Measurements from ENCODE around the gene CELSR2. TPM values are rescaled to one million over a fixed set of nuclear protein-coding genes. Genes with fewer than 3 reads are reported as not detected.

The CELSR2 gene
- total and polyA plus RNA-seq, 12 donors, result 0.93 to 10.6 (median 6.2) TPM

DNA sequence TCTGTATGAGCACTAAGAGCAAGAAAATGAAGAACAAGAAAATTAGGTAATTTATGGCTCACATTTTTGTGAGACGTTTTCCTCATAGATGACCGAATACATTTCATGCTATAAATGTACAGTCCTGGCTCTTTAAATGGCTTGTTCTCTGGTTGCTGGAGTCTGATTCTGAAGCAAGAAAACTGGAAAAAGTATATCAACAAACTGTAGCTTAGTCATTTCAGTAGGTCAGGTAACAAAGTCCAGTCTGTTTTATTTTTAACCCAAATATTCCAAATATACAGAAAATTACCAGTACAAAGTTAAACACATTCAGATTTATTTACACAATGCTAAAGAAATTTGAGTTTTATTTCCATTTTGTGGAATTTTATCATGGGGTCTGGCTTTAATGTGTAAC lies 60.0 kb downstream of the CELSR2 start:
- Histone ChIP-seq H3K4me1 (peaks cover 9 to 44% (median 33%) of the 10 kb centered on the region in 9 donors), H3K4me3 (no peak overlapping the region), H3K36me3 (peaks cover 0 to 58% (median 10%) of the 10 kb centered on the region in 9 donors), H3K27me3 (no peaks in the 10 kb centered on the region), H3K27ac (no peak overlapping the region), H3K9me3 (no peaks in the 10 kb centered on the region)
- no peak for TF ChIP-seq CTCF (IDR thresholded peaks at IDR 0.05)
- intact Hi-C loops (cut with DNase I), result no loop called here
- ATAC-seq (no peak), DNase-seq (no peak)
- 85 to 89% methylated on average over 2 of the region's 2 CpGs for WGBS, 2 donors

GRCh38 chr1:109312246-109312645 lies 62.9 kb downstream of the CELSR2 start:
- peaks cover 2 to 17% (median 10%) of the 10 kb centered on the region in 9 donors for H3K4me1 ChIP-seq
- intact Hi-C loops (cut with DNase I), result loop anchor here in 1 of 10 donors (5.0 kb wide), 1 partner anchor 40 kb away; no protein-coding TSS in a partner anchor
- H3K27ac ChIP-seq, result no peak overlapping the region
- DNase-seq (no peak), ATAC-seq (no peak)
- H3K9me3 ChIP-seq, result no peaks in the 10 kb centered on the region
- 77 to 91% methylated on average over 2 of the region's 2 CpGs for WGBS, 2 donors
- H3K36me3 ChIP-seq, result peaks cover 0 to 87% (median 37%) of the 10 kb centered on the region in 9 donors
- no peak overlapping the region for H3K4me3 ChIP-seq
- H3K27me3 ChIP-seq, result no peaks in the 10 kb centered on the region
- TF ChIP-seq CTCF (IDR thresholded peaks at IDR 0.05), result no peak

DNA sequence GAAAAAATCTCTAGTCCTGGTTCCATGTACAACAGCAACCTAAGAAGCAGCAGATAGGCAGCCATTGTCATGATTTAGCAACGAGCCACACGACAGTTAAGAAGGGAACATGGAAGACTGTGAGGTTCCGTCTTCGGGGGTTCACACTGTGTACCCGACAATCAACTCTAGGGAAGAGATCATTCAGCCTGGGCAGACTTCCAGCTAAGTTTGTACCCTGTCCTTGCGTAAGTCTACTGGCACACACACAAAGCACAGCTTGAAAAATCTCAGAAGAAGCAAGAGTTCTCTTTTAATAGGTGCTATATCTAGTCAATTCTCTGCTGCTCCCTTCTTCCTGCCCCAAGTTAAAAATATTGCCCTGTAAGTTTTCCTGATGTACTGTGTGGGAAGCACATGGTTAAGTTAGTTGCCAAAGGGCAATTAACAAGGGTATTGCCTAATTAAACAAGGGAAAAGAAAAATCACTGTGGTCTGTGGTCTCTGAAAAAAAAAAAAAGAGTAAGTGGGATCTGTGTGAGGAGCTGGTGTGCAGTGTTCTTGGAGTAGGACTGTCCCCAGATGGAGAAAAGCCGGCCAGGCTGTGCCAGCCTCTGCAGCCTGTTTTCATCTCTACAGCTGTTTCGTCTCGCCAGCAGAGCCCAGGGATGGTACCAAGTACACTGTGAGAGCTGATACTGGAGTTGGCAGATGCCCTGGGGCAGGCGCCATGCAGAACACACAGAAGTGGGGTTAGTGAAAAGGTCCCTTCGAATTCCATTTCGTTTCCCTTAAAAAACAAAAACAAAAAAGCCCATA lies 63.8 kb downstream of the CELSR2 start:
- ATAC-seq, result peak in 5 of 8 donors; percentile 38 to 80 (median 56)
- intact Hi-C loops (cut with DNase I), result loop anchor here in 1 of 10 donors (5.0 kb wide), 1 partner anchor 39 kb away; no protein-coding TSS in a partner anchor
- Histone ChIP-seq H3K9me3 (no peaks in the 10 kb centered on the region), H3K4me3 (no peak overlapping the region), H3K27me3 (no peaks in the 10 kb centered on the region), H3K4me1 (peaks cover 0 to 7% (median under 1%) of the 10 kb centered on the region in 9 donors), H3K27ac (no peak overlapping the region), H3K36me3 (peaks cover 0 to 96% (median 43%) of the 10 kb centered on the region in 9 donors)
- 80 to 85% methylated on average over 12 of the region's 12 CpGs for WGBS, 2 donors
- no peak for DNase-seq
- TF ChIP-seq CTCF (IDR thresholded peaks at IDR 0.05), result no peak

DNA sequence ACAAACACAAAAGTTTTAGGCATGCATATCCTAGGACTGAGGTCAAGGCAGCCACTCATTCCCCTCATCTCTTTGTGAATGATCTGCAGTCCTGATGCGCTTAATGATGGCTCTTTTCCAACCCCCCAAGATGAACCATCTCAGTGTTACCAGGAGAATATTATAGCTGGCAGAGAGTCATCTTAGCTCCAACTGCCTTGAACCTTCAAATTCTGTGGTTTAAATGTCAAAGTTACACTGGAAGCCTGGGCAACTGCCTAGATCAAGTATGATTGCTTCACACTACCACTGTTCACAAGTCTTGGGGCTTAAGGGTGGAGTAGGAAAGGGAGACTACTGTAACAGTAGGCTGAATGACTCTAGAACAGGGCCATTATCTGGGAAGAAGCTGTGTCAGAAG lies 65.5 kb downstream of the CELSR2 start:
- 93 to 96% methylated on average over 1 of the region's 1 CpG for WGBS, 2 donors
- H3K4me1 ChIP-seq, result no peaks in the 10 kb centered on the region
- DNase-seq, result no peak
- H3K27ac ChIP-seq, result no peak overlapping the region
- peaks cover 0 to 100% (median 56%) of the 10 kb centered on the region in 9 donors for H3K36me3 ChIP-seq
- intact Hi-C loops (cut with DNase I), result loop anchor here in 1 of 10 donors (5.0 kb wide), 1 partner anchor 38 kb away; no protein-coding TSS in a partner anchor
- TF ChIP-seq CTCF (IDR thresholded peaks at IDR 0.05), result no peak
- H3K9me3 ChIP-seq, result no peaks in the 10 kb centered on the region
- no peak overlapping the region for H3K4me3 ChIP-seq
- ATAC-seq, result no peak
- no peaks in the 10 kb centered on the region for H3K27me3 ChIP-seq
